ENCODE data around the gene UNC13C.

Gene UNC13C

GRCh38 chr15:54568381-54568780 lies 590.1 kb downstream of the UNC13C start:
- no peak for DNase-seq (ENCODE audit: low read depth)

DNA sequence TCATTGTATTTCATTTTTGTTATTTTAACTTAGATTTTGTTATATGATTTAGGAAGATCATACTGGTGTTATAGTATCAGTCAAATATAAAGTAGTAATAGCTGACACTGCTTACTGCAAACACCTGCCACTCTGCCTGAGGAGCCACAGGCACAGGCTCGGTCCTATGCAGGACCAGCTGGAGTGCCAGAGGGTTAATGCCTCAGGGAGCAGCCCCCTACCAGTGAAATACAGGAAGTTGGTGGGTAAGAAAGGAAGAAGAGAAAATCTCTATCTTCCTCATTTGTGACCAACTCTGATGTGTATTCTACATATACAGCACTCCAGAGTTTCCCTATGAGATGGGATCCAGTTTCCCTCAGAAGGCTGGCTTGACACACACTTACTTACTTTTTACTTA lies 593.3 kb downstream of the UNC13C start:
- DNase-seq (ENCODE audit: low read depth): no peak

DNA sequence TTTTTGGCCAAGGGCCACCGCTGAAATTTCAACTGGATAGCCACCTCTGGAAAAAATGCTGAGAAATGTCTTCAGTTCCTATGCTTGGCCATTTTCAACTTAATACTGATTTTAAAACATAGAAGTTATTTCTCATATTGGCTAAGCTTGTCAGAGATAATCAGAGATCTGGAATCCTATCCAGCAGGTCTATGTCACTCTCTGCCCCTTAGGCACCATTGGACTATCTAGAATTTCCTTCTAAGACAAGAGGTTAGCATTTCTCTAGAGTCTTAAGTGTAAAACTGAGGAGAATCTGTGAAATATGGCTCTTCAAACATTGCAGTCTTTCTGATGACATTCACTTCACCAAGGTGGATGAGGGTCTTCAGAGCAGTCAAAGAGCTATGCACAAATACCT lies 597.3 kb downstream of the UNC13C start:
- DNase-seq (ENCODE audit: low read depth): no peak

GRCh38 chr15:54576298-54576935 lies 598.2 kb downstream of the UNC13C start:
- DNase-seq (ENCODE audit: low read depth): no peak

GRCh38 chr15:54577476-54578250 lies 599.4 kb downstream of the UNC13C start:
- DNase-seq (ENCODE audit: low read depth): no peak

GRCh38 chr15:54579855-54580254 lies 601.6 kb downstream of the UNC13C start:
- DNase-seq (ENCODE audit: low read depth): no peak

DNA sequence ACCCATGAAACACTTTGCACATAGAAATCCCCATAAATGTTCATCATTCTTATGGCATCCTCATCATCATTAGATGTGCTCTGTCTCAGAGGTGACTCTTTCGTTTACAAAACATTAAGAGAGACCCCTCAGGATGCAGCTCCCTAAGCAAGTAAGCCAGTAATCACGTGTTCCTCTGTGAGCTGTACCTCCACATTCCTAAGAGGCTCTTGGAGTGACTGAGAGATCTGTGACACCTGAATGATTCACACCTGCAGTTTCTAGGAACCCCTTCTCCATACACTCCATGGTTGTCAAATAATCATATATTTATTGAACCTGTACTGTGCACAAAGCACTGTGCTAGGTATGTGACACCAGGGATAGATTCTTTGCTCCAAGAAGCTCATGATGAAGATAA lies 602.4 kb downstream of the UNC13C start:
- no peak for DNase-seq (ENCODE audit: low read depth)

DNA sequence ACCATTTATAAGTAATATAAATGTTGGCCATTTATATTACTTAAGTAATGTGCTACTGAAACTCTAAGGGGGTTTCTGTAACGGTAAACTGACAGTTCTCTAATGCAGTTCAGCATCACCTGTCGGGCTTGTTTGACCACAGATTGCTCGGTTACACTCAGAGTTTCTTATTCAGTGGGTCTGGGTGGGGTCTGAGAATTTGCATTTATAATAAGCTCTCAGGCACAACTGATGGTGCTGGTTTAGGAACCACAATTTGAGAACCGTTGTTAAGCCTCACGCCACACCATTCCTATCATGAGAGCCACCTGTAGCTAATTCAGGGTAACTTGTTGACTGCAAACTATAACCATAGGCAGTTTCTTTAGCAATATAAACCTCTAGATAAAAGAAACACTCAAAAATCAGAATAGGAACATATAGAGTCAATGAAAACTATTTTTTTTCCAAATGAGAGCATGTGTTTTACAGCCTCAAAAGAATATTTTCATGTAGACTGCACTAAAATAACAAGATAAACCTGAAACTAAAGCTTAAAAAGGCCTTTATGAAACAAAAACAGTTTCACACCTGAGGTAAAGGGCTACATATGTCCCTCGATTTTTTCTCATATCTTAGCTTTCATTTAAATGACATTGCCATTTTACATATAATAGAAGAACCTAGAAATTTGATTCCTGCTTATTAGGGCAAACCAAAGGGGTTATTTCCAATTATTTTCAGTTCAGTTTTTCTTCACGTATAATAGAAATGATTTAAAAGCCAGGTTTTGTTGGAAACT lies 604.8 kb downstream of the UNC13C start:
- no peak for DNase-seq (ENCODE audit: low read depth)

DNA sequence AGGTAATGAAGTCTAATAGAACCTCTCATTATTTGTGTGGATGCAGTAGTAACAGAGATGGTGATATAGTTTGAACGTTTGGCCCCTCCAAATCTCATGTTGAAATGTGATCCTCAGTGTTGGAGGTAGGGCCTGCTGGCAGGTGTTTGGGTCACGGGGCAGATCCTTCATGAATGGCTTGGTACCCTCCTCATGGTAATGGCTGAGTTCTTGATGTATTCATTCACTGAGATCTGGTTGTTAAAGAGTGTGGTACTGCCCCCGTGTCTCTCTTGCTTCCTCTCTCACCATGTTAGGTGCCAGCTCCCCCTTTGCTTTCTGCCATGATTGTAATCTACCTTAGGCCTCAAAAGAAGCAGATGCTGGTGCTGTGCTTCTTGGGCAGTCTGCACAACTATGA lies 606.8 kb downstream of the UNC13C start:
- no peak for DNase-seq (ENCODE audit: low read depth)

DNA sequence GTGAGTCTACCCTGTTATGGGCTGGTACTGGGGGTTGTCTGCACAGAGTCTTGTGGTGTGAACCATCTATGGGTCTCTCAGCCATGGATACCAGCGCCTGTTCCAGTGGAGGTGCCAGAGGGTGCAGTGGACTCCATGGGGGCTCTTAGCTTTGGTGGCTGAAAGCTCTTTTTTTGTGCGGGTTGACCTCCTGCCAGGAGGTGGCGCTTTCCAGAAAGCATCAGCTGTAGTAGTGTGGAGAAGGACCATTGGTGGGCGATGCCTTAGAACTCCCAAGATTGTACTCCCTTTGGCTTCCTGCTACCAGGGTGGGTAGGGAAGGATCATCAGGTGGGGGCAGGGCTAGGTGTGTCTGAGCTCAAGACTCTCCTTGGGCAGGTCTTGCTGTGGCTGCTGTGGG lies 615.9 kb downstream of the UNC13C start:
- no peak for DNase-seq (ENCODE audit: low read depth)

DNA sequence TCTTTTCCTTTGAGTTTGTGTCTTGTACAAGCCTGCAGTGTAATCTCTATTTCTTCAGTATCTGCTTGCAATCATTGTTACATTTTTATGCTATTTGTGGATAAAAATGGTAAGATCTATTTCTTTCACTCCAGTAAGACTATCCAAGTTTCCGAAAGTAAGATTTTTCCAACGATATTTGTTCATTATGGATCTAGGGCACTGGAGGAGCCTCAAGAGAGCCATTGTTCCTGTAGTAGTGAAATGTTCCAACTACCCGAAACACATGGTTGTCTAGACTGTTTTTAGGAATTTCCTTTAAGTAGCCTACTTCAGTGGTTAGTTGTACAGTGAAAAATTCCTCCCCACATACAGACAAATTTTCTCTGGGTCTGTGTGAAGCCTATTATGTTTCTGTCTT lies 621.1 kb downstream of the UNC13C start:
- no peak for DNase-seq (ENCODE audit: low read depth)

DNA sequence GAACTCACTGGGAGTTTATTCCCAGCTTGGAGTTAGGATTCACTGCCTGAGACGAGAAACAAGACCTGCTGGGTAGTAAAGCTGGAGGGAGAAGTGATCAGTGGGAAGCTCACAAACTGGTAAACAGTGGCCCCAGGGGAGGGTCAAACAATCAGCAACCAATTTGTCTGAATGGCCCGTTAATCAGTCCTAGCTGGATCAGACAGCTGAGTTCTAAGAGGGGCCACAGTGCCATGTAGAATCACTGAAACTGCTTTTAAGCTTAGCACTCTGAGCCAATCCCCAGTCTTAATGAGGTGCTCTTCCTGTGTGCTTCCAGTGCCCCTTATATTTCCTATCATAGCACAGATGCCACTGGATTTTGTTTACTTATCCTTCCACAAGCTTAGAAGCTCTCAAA lies 626.8 kb downstream of the UNC13C start:
- DNase-seq (ENCODE audit: low read depth): no peak

DNA sequence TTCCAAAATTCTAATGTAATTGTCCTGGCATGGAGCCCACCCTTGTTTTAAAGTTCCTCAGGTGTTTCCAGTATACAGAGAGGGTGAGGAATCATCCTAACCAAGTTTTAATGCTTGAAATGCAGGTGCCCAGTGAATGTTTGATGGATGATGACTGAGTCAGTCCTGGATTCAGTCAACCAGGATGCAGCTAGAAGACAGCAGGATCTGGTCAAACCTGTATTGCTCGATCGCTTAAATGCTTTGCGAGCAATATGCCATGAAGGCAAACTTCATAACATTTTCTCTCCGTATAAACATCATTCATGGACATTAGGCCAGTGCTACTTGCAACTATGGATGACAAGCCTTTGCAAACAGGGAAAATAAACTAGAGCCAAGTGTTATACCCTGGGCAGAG lies 627.3 kb downstream of the UNC13C start:
- no peak for DNase-seq (ENCODE audit: low read depth)

DNA sequence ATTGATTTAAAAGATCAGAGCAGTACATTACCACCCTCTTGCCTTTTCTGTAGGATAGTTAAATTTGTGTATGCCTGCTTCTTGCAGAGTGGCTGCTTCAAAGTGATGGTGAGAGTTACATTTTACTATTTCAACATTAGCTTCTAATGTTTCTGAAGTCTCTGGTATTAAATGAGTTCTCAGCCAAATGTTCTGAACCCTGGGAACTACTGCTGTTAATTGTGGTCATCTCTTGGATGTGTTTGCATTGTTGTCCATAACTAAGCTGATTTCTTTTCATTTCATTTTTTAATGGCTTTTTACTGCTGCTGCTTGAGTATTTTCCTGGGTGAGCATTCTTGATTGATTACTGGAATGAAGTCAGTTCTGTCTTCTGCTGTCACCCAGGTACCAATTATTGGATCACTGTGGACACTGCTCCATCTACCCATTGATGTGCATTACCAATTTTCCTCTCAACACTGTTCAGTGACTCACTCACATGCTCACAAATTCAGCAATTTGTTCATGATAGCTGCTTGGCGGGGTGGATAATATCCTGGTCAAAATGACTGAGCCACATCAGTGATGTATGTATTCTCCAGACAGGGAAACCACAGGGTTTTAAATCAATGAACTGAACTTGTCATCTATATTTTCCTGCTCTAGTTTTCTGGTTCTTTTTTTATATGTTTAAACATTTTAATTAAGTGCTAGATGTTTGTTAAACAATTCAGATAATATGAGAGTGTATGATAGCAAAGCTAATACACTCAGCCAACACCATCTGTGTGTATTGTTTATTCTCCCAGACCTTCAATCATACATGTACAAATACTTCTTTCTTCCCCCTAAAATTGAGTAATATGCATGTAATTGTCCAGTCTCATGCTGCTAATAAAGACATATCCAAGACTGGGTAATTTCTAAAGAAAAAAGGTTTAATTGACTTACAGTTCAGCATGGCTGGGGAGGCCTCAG lies 630.9 kb downstream of the UNC13C start:
- DNase-seq (ENCODE audit: low read depth): no peak

- no peak for DNase-seq (ENCODE audit: low read depth)
Observed at GRCh38 chr15:54618120-54618519, 639.9 kb downstream of the UNC13C start.

GRCh38 chr15:54619180-54619579 lies 640.9 kb downstream of the UNC13C start:
- DNase-seq (ENCODE audit: low read depth): no peak

DNA sequence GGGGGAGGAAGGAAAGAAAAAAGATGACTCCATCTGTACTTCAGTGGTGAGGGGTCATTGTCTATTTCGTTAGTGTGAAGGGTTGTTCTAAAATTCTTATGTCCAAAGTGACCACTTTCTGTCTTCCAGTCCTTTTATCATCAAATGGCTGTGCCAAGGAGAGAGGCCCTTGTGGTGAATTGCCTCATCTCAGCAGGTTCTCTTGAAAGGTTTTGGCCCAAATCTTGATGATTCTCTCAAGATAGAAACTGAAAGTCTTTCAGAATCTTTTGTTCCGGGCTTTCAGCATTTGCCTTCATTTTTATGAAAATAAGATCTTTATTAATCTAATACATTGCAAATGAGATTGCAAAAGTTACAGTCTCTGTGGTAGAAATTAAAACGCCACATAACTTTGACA lies 642.7 kb downstream of the UNC13C start:
- no peak for DNase-seq (ENCODE audit: low read depth)

- no peak for DNase-seq (ENCODE audit: low read depth)
Observed at GRCh38 chr15:54636147-54636546, 657.9 kb downstream of the UNC13C start.

- DNase-seq (ENCODE audit: low read depth): no peak
Observed at GRCh38 chr15:54638666-54639065, 660.4 kb downstream of the UNC13C start.

DNA sequence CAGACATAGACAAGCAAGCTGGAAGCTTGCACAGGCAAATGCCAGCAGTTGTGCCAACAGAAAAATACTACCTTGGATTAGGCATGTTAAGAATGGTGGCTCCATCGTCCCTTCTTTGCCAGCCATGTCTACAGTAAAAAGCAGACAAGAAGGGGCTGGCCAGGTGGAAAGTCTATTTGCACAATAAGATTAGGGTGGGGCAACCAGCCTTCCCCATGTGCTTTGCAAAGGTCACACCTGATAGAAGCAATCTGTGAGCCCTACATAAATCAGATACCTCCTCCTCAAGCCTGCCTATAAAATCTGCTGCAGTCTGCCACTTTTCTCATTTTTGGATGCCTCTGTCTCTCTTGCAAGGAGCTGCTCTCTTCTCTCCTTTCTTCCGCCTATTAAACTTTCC lies 662.6 kb downstream of the UNC13C start:
- DNase-seq (ENCODE audit: low read depth): no peak

- DNase-seq (ENCODE audit: low read depth): no peak
Observed at GRCh38 chr15:54644796-54645195, 666.6 kb downstream of the UNC13C start.

DNA sequence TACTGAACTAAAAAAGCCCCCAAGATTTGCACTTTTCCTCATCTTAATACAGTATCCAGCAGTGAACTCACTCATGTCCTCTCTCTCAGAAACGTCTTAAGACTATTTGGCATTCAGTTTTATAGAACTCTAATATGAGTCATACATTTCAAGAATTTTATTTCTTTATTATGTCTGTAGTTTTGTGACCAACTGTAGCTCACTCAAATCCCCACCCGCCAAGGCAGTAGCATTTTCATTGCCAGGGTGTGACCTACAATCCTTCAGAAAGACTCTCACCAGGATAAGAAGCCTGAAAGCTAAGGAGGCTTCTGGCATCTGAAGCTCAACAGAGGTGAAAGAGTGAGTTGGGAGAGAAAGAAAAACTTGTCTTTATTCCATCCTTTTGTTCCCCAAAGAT lies 681.4 kb downstream of the UNC13C start:
- DNase-seq (ENCODE audit: low read depth): no peak
